Neuron (in vitro differentiated cells): Measurements from ENCODE around the gene GAD2.

Experiments
- H2AFZ ChIP-seq: one replicate; pipeline ENCODE4 v1.6.1; 2013; ENCODE audit warnings: low read depth, mild to moderate bottlenecking, inconsistent platforms, low read length, moderate library complexity
- H3K27me3 ChIP-seq: one replicate; pipeline ENCODE4 v1.6.1; 2013; ENCODE audit warnings: low read length; ENCODE audit not compliant: insufficient read depth
- H3K36me3 ChIP-seq: one replicate; pipeline ENCODE4 v1.6.1; 2013; ENCODE audit warnings: low read length; ENCODE audit not compliant: insufficient read depth
- H3K4me1 ChIP-seq: one replicate; pipeline ENCODE4 v1.6.1; 2013; ENCODE audit warnings: low read length; ENCODE audit not compliant: insufficient read depth
- H3K4me3 ChIP-seq: 2 replicates; pipeline ENCODE4 v1.5.1; 2013; ENCODE audit warnings: mild to moderate bottlenecking, low read length, moderate library complexity
- H3K9me3 ChIP-seq: one replicate; pipeline ENCODE4 v1.6.1; 2013; ENCODE audit warnings: low read length

The GAD2 gene

GRCh38 chr10:26216585-26217395 is at the start of gene GAD2:
Gene GAD2 (plus strand): TSS chr10:26216774. CDS start chr10:26216810, 36 bp downstream.
- Histone ChIP-seq H2AFZ (no peak within 1 kb of the TSS), H3K4me1 (peaks cover 7% of the 10 kb centered on the region), H3K4me3 (peak within 1 kb of the TSS; percentile 2), H3K36me3 (no peaks in the 10 kb centered on the region), H3K9me3 (no peaks in the 10 kb centered on the region), H3K27me3 (peaks cover 96% of the 10 kb centered on the region)

GRCh38 chr10:26169466-26169865 is 47.1 kb upstream of the GAD2 start:
- H3K4me3 ChIP-seq: no peak overlapping the region
- H2AFZ ChIP-seq: no peak overlapping the region
- H3K4me1 ChIP-seq: no peaks in the 10 kb centered on the region
- H3K27me3 ChIP-seq: no peaks in the 10 kb centered on the region
- no peaks in the 10 kb centered on the region for H3K36me3 ChIP-seq
- no peaks in the 10 kb centered on the region for H3K9me3 ChIP-seq

GRCh38 chr10:26172131-26172530 is 44.4 kb upstream of the GAD2 start:
- Histone ChIP-seq H3K36me3 (no peaks in the 10 kb centered on the region), H3K4me1 (no peaks in the 10 kb centered on the region), H2AFZ (no peak overlapping the region), H3K4me3 (no peak overlapping the region), H3K9me3 (no peaks in the 10 kb centered on the region), H3K27me3 (no peaks in the 10 kb centered on the region)

- Histone ChIP-seq H3K4me3 (no peak overlapping the region), H3K27me3 (no peaks in the 10 kb centered on the region), H2AFZ (no peak overlapping the region), H3K36me3 (no peaks in the 10 kb centered on the region), H3K9me3 (no peaks in the 10 kb centered on the region), H3K4me1 (no peaks in the 10 kb centered on the region)
Observed at GRCh38 chr10:26173837-26174236, 42.7 kb upstream of the GAD2 start.

GRCh38 chr10:26177341-26177740 is 39.2 kb upstream of the GAD2 start:
- Histone ChIP-seq H3K4me1 (no peaks in the 10 kb centered on the region), H3K36me3 (no peaks in the 10 kb centered on the region), H2AFZ (no peak overlapping the region), H3K27me3 (no peaks in the 10 kb centered on the region), H3K9me3 (no peaks in the 10 kb centered on the region), H3K4me3 (no peak overlapping the region)

GRCh38 chr10:26194275-26194674 is 22.3 kb upstream of the GAD2 start:
- no peaks in the 10 kb centered on the region for H3K36me3 ChIP-seq
- no peak overlapping the region for H2AFZ ChIP-seq
- H3K4me1 ChIP-seq: no peaks in the 10 kb centered on the region

GRCh38 chr10:26197248-26197647 is 19.3 kb upstream of the GAD2 start:
- H3K4me3 ChIP-seq: no peak overlapping the region
- H2AFZ ChIP-seq: no peak overlapping the region
- H3K36me3 ChIP-seq: no peaks in the 10 kb centered on the region
- H3K27me3 ChIP-seq: no peaks in the 10 kb centered on the region
- no peaks in the 10 kb centered on the region for H3K9me3 ChIP-seq
- no peaks in the 10 kb centered on the region for H3K4me1 ChIP-seq

More at GRCh38 chr10:26194275-26194674, 22.3 kb upstream of the GAD2 start:
- Histone ChIP-seq H3K9me3 (no peaks in the 10 kb centered on the region), H3K27me3 (no peaks in the 10 kb centered on the region), H3K4me3 (no peak overlapping the region)

- Histone ChIP-seq H2AFZ (no peak overlapping the region), H3K9me3 (no peaks in the 10 kb centered on the region), H3K36me3 (no peaks in the 10 kb centered on the region), H3K27me3 (no peaks in the 10 kb centered on the region), H3K4me1 (no peaks in the 10 kb centered on the region), H3K4me3 (no peak overlapping the region)
Observed at GRCh38 chr10:26198119-26198518, 18.5 kb upstream of the GAD2 start.

- no peak overlapping the region for H2AFZ ChIP-seq
- no peaks in the 10 kb centered on the region for H3K36me3 ChIP-seq
- H3K9me3 ChIP-seq: no peaks in the 10 kb centered on the region
- no peak overlapping the region for H3K4me3 ChIP-seq
- no peaks in the 10 kb centered on the region for H3K27me3 ChIP-seq
- no peaks in the 10 kb centered on the region for H3K4me1 ChIP-seq
Observed at GRCh38 chr10:26199841-26200240, 16.7 kb upstream of the GAD2 start.

- Histone ChIP-seq H3K4me1 (no peaks in the 10 kb centered on the region), H2AFZ (no peak overlapping the region), H3K9me3 (no peaks in the 10 kb centered on the region), H3K36me3 (no peaks in the 10 kb centered on the region), H3K4me3 (no peak overlapping the region), H3K27me3 (peaks cover 5% of the 10 kb centered on the region)
Observed at GRCh38 chr10:26205223-26205622, 11.4 kb upstream of the GAD2 start.

GRCh38 chr10:26211781-26212444 is 4.7 kb upstream of the GAD2 start:
- Histone ChIP-seq H3K4me1 (peaks cover 7% of the 10 kb centered on the region), H3K27me3 (peaks cover 70% of the 10 kb centered on the region), H3K9me3 (no peaks in the 10 kb centered on the region), H3K4me3 (no peak overlapping the region), H3K36me3 (no peaks in the 10 kb centered on the region), H2AFZ (no peak overlapping the region)

GRCh38 chr10:26212511-26212910 is 4.1 kb upstream of the GAD2 start:
- Histone ChIP-seq H3K4me1 (peaks cover 7% of the 10 kb centered on the region), H3K4me3 (no peak overlapping the region)

GRCh38 chr10:26213157-26213800 is 3.3 kb upstream of the GAD2 start:
- H2AFZ ChIP-seq: no peak overlapping the region
- H3K4me1 ChIP-seq: peaks cover 7% of the 10 kb centered on the region
- peaks cover 83% of the 10 kb centered on the region for H3K27me3 ChIP-seq
- H3K9me3 ChIP-seq: no peaks in the 10 kb centered on the region
- no peak overlapping the region for H3K4me3 ChIP-seq
- H3K36me3 ChIP-seq: no peaks in the 10 kb centered on the region

More at GRCh38 chr10:26212511-26212910, 4.1 kb upstream of the GAD2 start:
- no peak overlapping the region for H2AFZ ChIP-seq
- H3K27me3 ChIP-seq: peaks cover 76% of the 10 kb centered on the region
- no peaks in the 10 kb centered on the region for H3K9me3 ChIP-seq
- no peaks in the 10 kb centered on the region for H3K36me3 ChIP-seq
